Heart right ventricle (tissue), 16 donors: ENCODE results near the gene IFITM10. TPM values are rescaled to one million over a fixed set of nuclear protein-coding genes. Genes with fewer than 3 reads are reported as not detected.
A peak's percentile ranks its signal among the peaks of the same experiment; 100 is the strongest.

Source experiments
- ATAC-seq, 8 donors: fragments of 200-7000 bp; cut with Tn5 transposase; one replicate each; pipeline ENCODE4 v1.9.1; 2020; ENCODE audit warnings: mild to moderate bottlenecking in 8 of 8, moderate library complexity in 8 of 8, moderate number of reproducible peaks in 1 of 8
- DNase-seq, 2 donors: peaks; one replicate each; pipeline ENCODE4 v3.0.0-alpha.2; 2020
- H3K27ac ChIP-seq, 10 donors: fragments of 200-600 bp; sonication (generic) in 2 of 10; one replicate each; pipeline versions ENCODE4 v1.5.0 to v1.8.0; 2020 to 2022; ENCODE audit warnings: mild to moderate bottlenecking in 3 of 10
- H3K27me3 ChIP-seq, 7 donors: fragments of 200-600 bp; one replicate each; pipeline ENCODE4 v1.8.0; 2021 to 2022; ENCODE audit warnings: mild to moderate bottlenecking in 2 of 7
- H3K36me3 ChIP-seq, 9 donors: fragments of 200-600 bp; sonication (generic) in 1 of 9; one replicate each; pipeline versions ENCODE4 v1.5.0 to v1.8.0; 2020 to 2022; ENCODE audit warnings: mild to moderate bottlenecking in 2 of 9
- H3K4me1 ChIP-seq, 9 donors: fragments of 200-600 bp; sonication (generic) in 1 of 9; one replicate each; pipeline versions ENCODE4 v1.5.0 to v1.8.0; 2020 to 2022; ENCODE audit warnings: mild to moderate bottlenecking in 4 of 9
- H3K4me3 ChIP-seq, 10 donors: fragments of 200-600 bp; sonication (generic) in 2 of 10; one replicate each; pipeline versions ENCODE4 v1.5.0 to v1.8.0; 2020 to 2022; ENCODE audit warnings: mild to moderate bottlenecking in 7 of 10, moderate library complexity in 2 of 10
- H3K9me3 ChIP-seq, 11 donors: fragments of 200-600 bp in 10 of 11; sonication (generic) in 2 of 11; one replicate each; pipeline versions ENCODE4 v1.5.0 to v1.8.0; 2013 to 2022; ENCODE audit warnings: mild to moderate bottlenecking in 2 of 11, control low read depth in 1 of 11, moderate library complexity in 1 of 11
- CTCF ChIP-seq, 9 donors: fragments of 200-600 bp; sonication (generic) in 2 of 9; IDR thresholded peaks; one replicate each; pipeline versions ENCODE4 v1.5.0 to v1.8.0; 2021 to 2022; ENCODE audit warnings: antibody characterized with exemption in 9 of 9, mild to moderate bottlenecking in 5 of 9, moderate library complexity in 1 of 9
- WGBS, 2 donors: extraction: QIAGEN DNeasy Blood & Tissue Kit; methylation state at CpG; one replicate each; pipeline ENCODE4 v1.1.7; 2013; ENCODE audit warnings: inconsistent platforms in 1 of 2; 5-methylcytosine and 5-hydroxymethylcytosine counted together
- intact Hi-C, 10 donors: fragments of 100-400 bp; cut with DNase I; formaldehyde crosslinking; loops; one replicate each; pipeline versions ENCODE4 v1.11.1 to v1.14.2; 2022
- polyA plus RNA-seq, 2 donors: library from polyadenylated mRNA; stranded (reverse); fragments of 200-250 nt; gene quantifications; one replicate each; pipeline ENCODE4 v1.2.3, GENCODE V29; 2013
- total RNA-seq, 10 donors: library from RNA; stranded (reverse); fragmentation: NEBNext Ultra II Directional in 3 of 10; extraction: Animal tissue kit (Norgen Biotek cat#: 25700) in 3 of 10; gene quantifications; one replicate each; pipeline versions ENCODE4 v1.2.1 to v1.2.4, GENCODE V29; 2021 to 2023
- donor health status: Arrhythmogenic right ventricular cardiomyopathy.
- donor health status: ischemic (EF 13 %, LVEDD 7.1; RV severe dilation, severe dysfunction).
- donor health status: healthy with polysubstance abuse.
- donor health status: DM: no; HTN: yes; CAD: no.
- donor health status: DM: no; HTN: no; CAD: no.
- donor health status: ischemic (EF 25% LVEDD 6.9; RV normal size, moderate dysfunction).
- donor health status: ischemic (EF 25% LVEDD 5.7; RV mildly dilated, moderate dysfunction).
- donor health status: healthy.
- donor health status: DM: yes; HTN: yes; CAD: no.
- donor health status: Ischemic cardiomyopathy.
- donor health status: ischemic (EF 35%, LVEDD 5.7; RV mildly dilated, moderate dysfunction).
- donor health status: nonischemic (EF 11% LVEDD 7.7; RV severe dilation, severe dysfunction).
- donor health status: DM: yes; HTN: yes; CAD: no.
- donor health status: PGD.
- donor health status: ischemic (EF 29% LVEDD 5.4; RV normal size, mild dysfunction).
- donor health status: nonischemic (EF 23%, LVEDD 6.1; RV moderate dilation, normal function).

The IFITM10 gene
- total and polyA plus RNA-seq, 12 donors: 0.07 to 2.4 (median 0.42) TPM

GRCh38 chr11:1761857-1762536 is 11.6 kb upstream of the IFITM10 start:
- Histone ChIP-seq H3K36me3 (peaks cover 0 to 41% (median 20%) of the 10 kb centered on the region in 9 donors), H3K27ac (peak overlapping the region; percentile 93 to 99 (median 97)), H3K9me3 (no peaks in the 10 kb centered on the region), H3K4me1 (peaks cover 33 to 72% (median 67%) of the 10 kb centered on the region in 9 donors), H3K27me3 (no peaks in the 10 kb centered on the region), H3K4me3 (peak overlapping the region in 9 of 10 donors; percentile 87 to 100 (median 100))
- intact Hi-C loops: loop anchor here in 3 of 10 donors (5.0 to 10.0 kb wide), 4 partner anchors 45 to 70 kb away; partner anchors contain the start of gene SYT8 (in 1 of the 3)
- no peak for TF ChIP-seq CTCF (IDR thresholded peaks at IDR 0.05)
- ATAC-seq (no peak), DNase-seq (peak in 1 of 2 donors; percentile 62)
- WGBS, 2 donors: 64 to 70% methylated on average over 12 of the region's 12 CpGs

GRCh38 chr11:1761110-1761856 is 10.9 kb upstream of the IFITM10 start:
- 75% methylated on average over 28 of the region's 28 CpGs for WGBS, 2 donors
- Histone ChIP-seq H3K27ac (peak overlapping the region; percentile 93 to 99 (median 97)), H3K4me1 (peaks cover 38 to 79% (median 73%) of the 10 kb centered on the region in 9 donors), H3K36me3 (peaks cover 0 to 48% (median 23%) of the 10 kb centered on the region in 9 donors), H3K4me3 (peak overlapping the region in 9 of 10 donors; percentile 87 to 100 (median 100)), H3K27me3 (no peaks in the 10 kb centered on the region), H3K9me3 (no peaks in the 10 kb centered on the region)
- intact Hi-C loops: loop anchor here in 3 of 10 donors (5.0 to 10.0 kb wide), 4 partner anchors 44 to 71 kb away; partner anchors contain the start of gene SYT8 (in 1 of the 3)
- no peak for DNase-seq
- no peak for ATAC-seq
- no peak for TF ChIP-seq CTCF (IDR thresholded peaks at IDR 0.05)

GRCh38 chr11:1760351-1761109 is 10.1 kb upstream of the IFITM10 start:
- peak; percentile 85 to 89 for DNase-seq
- Histone ChIP-seq H3K9me3 (no peaks in the 10 kb centered on the region), H3K27me3 (no peaks in the 10 kb centered on the region), H3K4me1 (peaks cover 38 to 86% (median 77%) of the 10 kb centered on the region in 9 donors), H3K36me3 (peaks cover 0 to 56% (median 25%) of the 10 kb centered on the region in 9 donors), H3K27ac (peak overlapping the region; percentile 93 to 99 (median 97)), H3K4me3 (peak overlapping the region in 7 of 10 donors; percentile 3 to 100 (median 15))
- intact Hi-C loops: loop anchor here in 3 of 10 donors (5.0 to 10.0 kb wide), 4 partner anchors 43 to 72 kb away; partner anchors contain the start of gene SYT8 (in 1 of the 3)
- 17 to 23% methylated on average over 23 of the region's 23 CpGs for WGBS, 2 donors
- TF ChIP-seq CTCF (IDR thresholded peaks at IDR 0.05): no peak
- peak; percentile 63 to 84 (median 75) for ATAC-seq
